Activated CD4-positive, alpha-beta T cell treated with anti-CD3 and anti-CD28 coated beads for 48 hours (primary cell): ENCODE data around the gene GUCY1A1.

Source experiments
- DNase-seq: peaks from one replicate; pipeline ENCODE4 v3.0.0-alpha.2; 2020

GUCY1A1 gene

GRCh38 chr4:155659176-155659575 lies 7.5 kb upstream of the GUCY1A1 start:
- DNase-seq: no peak

GRCh38 chr4:155660436-155660835 lies 6.2 kb upstream of the GUCY1A1 start:
- DNase-seq: no peak

- DNase-seq: no peak
Observed at GRCh38 chr4:155665054-155665453, 1.6 kb upstream of the GUCY1A1 start.

- DNase-seq: peak; percentile 24
Observed at GRCh38 chr4:155667222-155667567, 547 bp downstream of the GUCY1A1 start.

GRCh38 chr4:155667568-155668511 lies 1.2 kb downstream of the GUCY1A1 start:
- DNase-seq: peak; percentile 7

DNA sequence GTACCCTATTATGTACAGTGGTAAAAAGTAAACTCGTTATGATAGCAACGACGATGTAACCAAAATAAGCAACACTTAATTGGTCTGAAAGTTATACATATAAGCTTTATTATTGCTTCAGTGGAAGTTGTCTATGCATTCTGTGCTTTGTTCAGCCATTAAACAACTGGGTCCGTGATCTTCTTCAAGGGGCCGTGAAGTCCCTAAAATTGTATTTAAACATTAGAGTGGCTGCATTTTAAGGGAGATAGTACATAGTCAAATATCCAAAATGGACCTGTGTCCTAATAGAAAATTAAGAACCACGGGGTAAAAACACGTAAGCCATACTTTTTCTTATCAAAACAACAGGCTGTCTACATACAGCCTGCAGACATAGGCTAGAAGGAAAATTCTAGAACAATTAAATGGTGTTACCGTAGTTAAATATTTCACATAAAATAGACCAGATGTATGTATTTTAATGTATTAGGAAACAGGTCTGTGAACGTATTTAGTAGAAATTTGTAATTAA lies 2.1 kb downstream of the GUCY1A1 start:
- no peak for DNase-seq

DNA sequence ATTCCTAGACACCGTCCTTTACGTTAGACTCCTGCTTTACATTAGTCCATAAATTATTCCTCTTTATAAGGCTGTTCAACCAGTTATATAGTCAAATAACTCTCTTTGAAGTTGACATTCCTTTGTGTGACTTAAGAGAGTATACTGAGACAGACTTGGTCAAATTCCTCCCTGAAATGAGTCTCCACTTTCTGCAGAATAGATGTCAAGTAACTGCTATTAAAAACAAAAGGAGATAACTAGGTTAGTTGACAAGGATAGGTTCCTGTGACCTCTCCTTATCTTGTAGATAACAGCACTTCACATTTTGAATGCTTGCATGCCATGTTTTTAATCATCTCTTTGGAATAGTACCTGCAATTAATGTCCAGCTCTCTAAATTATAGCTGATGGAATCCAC lies 5.7 kb downstream of the GUCY1A1 start:
- DNase-seq: no peak

GRCh38 chr4:155673453-155673979 lies 6.9 kb downstream of the GUCY1A1 start:
- no peak for DNase-seq

DNA sequence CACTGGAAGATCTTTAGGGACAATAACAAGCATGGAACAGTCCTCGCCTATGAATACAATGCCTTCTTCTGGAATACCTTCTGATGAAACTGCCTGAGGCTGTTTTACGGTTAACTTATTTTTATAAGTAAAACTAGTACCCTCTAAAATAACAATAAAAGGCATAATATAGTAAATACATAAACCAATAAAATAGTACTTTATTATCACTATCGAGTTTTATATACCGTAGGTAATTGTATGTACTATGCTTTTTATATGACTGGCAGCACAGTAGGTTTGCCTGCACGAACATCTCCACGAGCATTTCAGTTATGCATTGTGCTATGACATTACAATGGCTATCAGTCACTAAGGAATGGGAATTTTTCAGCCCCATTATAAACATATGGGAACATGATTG lies 8.0 kb downstream of the GUCY1A1 start:
- no peak for DNase-seq

DNA sequence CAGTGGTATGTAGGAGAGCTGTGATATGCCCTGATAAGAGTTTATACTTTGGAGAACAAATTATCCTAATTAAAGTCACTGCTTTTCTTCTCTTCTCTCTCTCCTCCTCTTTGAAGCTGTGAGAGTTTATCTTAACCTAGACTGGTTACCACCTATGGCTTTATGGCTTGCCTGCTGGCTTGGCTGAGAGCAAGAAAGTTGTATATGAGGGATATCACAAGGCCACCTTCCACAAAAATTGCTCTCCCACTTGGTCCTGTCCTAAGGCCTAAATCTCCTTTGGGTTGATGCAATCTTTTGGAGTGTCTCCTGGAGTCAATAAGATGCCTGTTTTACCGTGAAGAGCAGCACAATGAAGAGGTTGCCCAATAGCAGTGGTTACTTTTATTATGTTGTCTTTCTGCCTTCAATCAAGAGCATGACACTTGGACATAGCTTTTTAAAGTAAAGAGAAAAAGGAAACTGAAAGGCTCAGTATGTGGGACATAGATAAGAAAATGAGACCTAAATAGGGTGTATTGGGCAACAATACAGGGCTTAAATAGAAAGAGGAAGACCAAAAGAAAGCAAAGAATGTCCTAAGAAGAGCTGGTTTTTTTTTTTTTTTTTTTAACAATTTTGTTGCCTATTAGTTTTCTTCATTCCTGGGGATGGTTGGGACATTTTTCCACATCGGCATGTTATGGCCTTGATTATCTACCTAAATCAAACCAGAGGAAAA lies 9.2 kb downstream of the GUCY1A1 start:
- no peak for DNase-seq

- DNase-seq: no peak
Observed at GRCh38 chr4:155676430-155676825, 9.8 kb downstream of the GUCY1A1 start.

DNA sequence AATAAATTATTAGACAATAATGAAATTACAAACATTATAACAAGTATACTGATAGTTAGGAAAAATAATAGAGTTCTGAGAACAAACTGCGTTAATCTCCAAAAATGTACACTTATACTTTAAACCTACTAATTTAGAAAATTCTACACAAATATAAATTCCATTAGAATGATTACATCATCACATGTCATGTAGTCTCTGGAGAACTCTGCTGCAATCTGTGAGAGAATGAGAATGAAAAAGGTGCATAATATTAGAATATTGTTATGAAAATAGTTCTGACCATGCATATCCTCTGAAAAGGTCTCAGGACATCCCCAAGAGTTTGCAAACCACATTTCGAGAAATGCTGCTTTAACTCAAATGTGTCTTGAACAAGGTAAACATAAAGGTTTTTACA lies 11.4 kb downstream of the GUCY1A1 start:
- DNase-seq: no peak

DNA sequence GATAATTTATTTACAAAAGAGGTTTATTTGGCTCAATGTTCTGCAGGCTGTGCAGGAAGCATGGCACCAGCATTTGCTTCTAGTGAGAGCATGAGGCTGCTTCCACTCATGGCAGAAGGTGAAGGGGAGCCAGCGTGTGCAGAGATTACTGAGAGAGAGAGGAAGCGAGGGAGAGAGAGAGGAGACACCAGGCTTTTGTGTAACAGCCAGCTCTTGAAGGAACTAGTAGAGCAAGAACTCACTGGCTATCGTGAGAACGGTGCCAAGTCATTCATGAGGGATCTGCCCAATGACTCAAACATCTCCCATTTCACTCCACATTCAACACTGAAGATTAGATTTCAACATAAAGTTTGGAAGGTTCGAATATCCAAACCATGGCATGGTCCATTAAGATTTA lies 12.7 kb downstream of the GUCY1A1 start:
- DNase-seq: no peak

- DNase-seq: no peak
Observed at GRCh38 chr4:155681886-155682285, 15.2 kb downstream of the GUCY1A1 start.

GRCh38 chr4:155684423-155684822 lies 17.8 kb downstream of the GUCY1A1 start:
- DNase-seq: no peak

DNA sequence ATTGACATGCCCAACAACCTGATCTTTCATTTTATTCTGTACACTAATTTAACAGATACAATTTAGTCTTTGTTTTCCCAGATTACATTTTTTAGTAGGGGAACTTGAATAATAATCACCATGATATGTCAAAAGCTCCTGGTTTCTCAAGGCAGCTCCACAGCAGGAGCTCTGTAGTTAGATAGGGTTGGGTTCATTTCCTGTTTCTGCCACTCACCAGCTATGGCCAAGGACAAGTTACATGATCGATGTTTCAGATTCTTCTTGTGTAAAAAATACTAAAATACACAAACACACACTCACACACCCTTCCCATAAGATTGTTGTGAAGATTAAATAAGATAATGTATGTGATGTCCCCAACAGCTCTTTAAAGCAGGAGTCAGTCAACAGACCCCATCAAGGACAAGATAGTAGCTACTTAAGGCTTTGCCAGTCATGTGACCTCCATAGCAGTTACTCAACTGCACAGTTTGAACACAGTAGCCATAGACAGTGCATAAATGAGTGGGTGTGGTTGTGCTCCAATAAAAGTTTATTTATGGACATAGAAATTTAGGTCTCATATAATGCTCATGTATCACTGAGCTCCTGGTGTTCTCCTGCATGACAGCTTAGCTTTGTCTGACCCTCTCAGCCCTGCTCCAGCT lies 18.4 kb downstream of the GUCY1A1 start:
- DNase-seq: no peak

- DNase-seq: no peak
Observed at GRCh38 chr4:155687380-155687982, 20.8 kb downstream of the GUCY1A1 start.

DNA sequence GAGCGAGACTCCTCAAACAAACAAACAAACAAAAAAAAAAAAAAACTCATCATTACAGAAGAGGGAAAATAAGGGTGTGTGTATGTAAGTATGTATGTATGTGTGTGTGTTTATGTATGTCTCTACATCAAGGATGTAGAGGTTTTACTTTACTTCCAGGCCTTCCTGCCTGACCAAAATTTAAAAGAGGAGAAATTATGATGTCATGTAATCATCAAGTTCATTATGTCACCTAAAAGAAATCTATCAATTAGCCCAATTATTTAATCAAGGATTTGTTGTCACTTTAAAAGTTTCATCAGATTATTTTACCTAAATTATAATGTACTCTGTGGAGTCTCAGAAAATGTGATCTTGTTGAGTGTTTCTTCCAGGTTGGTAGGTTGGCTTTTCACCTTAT lies 21.6 kb downstream of the GUCY1A1 start:
- DNase-seq: no peak

- no peak for DNase-seq
Observed at GRCh38 chr4:155688860-155689259, 22.2 kb downstream of the GUCY1A1 start.

GRCh38 chr4:155690044-155690837 lies 23.6 kb downstream of the GUCY1A1 start:
- no peak for DNase-seq

GRCh38 chr4:155692361-155692760 lies 25.7 kb downstream of the GUCY1A1 start:
- DNase-seq: no peak
